Cortex of kidney (tissue), 1 donor: ENCODE measurements around the gene OR56B1.

Source experiments
- DNase-seq: peaks from one replicate; lab custom pipeline; 2025; lab: John Stamatoyannopoulos, UW

OR56B1 gene

GRCh38 chr11:5727691-5728090 lies 8.6 kb upstream of the OR56B1 start:
- no peak for DNase-seq

DNA sequence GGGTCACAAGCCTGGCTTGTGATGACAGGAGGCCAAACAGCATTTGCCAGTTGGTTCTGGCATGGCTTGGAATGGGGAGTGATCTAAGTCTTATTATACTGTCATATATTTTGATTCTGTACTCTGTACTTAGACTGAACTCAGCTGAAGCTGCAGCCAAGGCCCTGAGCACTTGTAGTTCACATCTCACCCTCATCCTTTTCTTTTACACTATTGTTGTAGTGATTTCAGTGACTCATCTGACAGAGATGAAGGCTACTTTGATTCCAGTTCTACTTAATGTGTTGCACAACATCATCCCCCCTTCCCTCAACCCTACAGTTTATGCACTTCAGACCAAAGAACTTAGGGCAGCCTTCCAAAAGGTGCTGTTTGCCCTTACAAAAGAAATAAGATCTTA lies 843 bp downstream of the OR56B1 start:
- no peak for DNase-seq

GRCh38 chr11:5737670-5738392 lies 1.6 kb downstream of the OR56B1 start:
- no peak for DNase-seq

DNA sequence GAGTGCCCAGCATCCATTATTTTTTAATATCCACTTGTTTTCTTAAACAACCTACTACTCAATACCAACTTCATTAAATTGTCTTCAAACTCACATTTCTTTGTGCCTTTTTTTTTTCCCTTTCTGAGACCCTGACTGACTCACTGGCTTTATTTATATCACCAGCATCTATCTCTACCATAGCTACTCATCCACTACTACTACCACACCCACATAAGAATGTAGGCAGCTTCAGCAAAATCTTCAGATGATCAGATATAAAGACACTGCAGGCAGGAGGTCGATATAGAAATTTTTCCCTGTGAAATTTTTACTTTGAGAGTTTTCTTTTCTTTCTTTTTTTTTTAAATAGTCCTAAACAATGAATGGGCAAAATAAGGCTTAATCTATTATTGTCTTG lies 2.2 kb downstream of the OR56B1 start:
- no peak for DNase-seq

GRCh38 chr11:5746614-5747013 lies 10.4 kb downstream of the OR56B1 start:
- no peak for DNase-seq

GRCh38 chr11:5749836-5750235 lies 13.6 kb downstream of the OR56B1 start:
- DNase-seq = no peak

DNA sequence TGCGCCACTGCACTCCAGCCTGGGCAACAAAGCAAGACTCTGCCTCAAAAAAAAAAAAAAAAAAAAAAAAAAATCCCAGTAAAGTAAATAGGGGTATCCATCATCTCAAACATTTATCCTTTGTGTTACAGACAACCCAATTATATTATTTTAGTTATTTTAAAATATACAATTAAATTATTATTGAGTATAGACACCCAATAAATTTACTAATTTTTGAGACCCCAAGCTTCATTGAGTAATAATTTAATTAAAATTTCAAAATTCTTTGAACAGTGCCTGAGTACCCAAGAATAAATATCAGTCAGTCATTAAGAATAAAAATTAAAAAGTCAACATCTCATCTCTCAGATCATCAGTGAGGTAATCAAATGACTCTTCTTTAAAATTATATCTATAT lies 17.7 kb downstream of the OR56B1 start, which contains the start of gene OR52N4:
Gene OR52N4, plus strand, starts transcription at position 301 of the 400 bp plus-strand sequence. CDS start 498 bp downstream, outside the sequence.
- DNase-seq = no peak

DNA sequence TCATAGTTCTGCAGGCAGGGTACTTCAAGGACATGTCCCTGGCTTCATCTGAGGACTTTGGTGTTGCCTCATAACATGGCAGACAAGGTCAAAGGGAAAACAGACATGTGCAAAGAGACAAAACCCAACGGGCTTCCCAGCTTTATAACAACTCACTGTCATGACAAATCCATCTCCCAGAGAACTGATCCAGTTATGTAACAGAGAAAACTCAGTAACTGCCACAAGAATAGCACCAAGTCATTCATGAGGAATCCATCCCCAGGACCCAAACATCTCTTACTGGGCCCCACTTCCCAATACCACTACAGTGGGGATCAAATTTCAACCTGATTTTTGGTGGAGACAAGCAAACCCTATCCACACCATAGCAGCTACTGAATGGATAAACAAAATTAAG lies 30.8 kb downstream of the OR56B1 start:
- DNase-seq = no peak

DNA sequence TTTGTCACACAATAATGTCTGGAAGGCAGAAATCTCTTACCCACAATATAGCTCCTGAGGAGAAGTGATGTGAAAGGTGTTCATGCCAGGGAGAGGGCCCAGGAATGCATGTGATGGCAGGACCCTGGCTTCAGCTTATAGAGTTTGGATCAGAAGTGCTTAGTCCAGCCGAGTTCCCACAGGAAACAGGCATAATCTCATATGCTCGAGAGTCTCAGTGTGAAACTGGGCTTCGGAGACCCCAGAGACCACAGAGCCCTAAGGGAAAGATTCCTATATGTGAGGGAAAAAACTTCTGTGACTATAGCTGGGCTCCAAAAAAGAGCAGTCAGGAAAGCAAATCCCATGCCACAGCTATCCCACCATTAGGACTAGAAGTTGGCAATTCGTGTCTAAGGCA lies 47.0 kb downstream of the OR56B1 start, which contains the start of gene OR52N5:
Gene OR52N5, minus strand, starts transcription at position 101 of the 400 bp plus-strand sequence. CDS start 4,721 bp downstream, outside the sequence.
- no peak for DNase-seq
